ENCODE measurements around the gene PPP1R12B.
A peak's percentile ranks its signal among the peaks of the same experiment; 100 is the strongest.
"Not testable (repeated sequence)": the region's sequence is repeated elsewhere in the genome, so short reads cannot be mapped to it uniquely, and the experiment has no call there.

PPP1R12B gene

DNA sequence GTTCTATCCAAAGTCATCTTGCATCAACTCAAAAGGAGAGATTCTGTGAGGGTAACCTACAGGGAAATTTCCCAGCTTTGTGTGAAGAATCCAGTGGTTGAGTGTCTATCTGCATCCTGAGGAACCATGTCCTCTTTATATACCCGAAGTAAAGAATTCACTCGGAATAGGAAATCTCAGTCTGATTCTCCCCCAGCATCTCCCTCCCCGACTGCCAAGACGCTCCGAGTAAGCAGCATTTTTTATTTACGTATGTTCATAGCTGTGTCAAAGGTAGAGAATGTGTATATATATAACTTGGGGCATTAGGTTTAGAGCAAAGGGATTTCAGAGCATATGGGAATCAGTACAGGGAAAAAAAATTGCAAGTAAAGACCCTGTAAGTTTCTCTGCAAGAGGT is 191.5 kb downstream of the PPP1R12B start:
- no peak for TF ChIP-seq CTCF (IDR thresholded peaks at IDR 0.05)
- no peak for DNase-seq
- peak overlapping the region; percentile 67 to 69 for H3K4me3 ChIP-seq
- no peaks in the 10 kb centered on the region for H3K27me3 ChIP-seq
- peak overlapping the region; percentile 83 to 95 for H3K27ac ChIP-seq
- intact Hi-C loops (cut with DNase I; ENCODE audit: low total_unique reads): loop anchor here (5.0 kb wide), 1 partner anchor 33 kb away; no protein-coding TSS in a partner anchor
- no peaks in the 10 kb centered on the region for H3K9me3 ChIP-seq
- peaks cover 0 to 19% (median 0%) of the 10 kb centered on the region in 4 donors for H3K4me1 ChIP-seq
- H3K36me3 ChIP-seq: no peaks in the 10 kb centered on the region

- H3K36me3 ChIP-seq: no peaks in the 10 kb centered on the region
- H3K4me1 ChIP-seq: peaks cover 0 to 23% (median 0%) of the 10 kb centered on the region in 4 donors
- TF ChIP-seq CTCF (IDR thresholded peaks at IDR 0.05): no peak
- intact Hi-C loops (cut with DNase I; ENCODE audit: low total_unique reads): loop anchor here (5.0 kb wide), 1 partner anchor 33 kb away; no protein-coding TSS in a partner anchor
- no peak for DNase-seq
- H3K9me3 ChIP-seq: no peaks in the 10 kb centered on the region
- H3K27me3 ChIP-seq: no peaks in the 10 kb centered on the region
- H3K4me3 ChIP-seq: peak overlapping the region; percentile 67 to 69
- peak overlapping the region; percentile 83 to 95 for H3K27ac ChIP-seq
Observed at GRCh38 chr1:202540448-202540847, 191.9 kb downstream of the PPP1R12B start.

DNA sequence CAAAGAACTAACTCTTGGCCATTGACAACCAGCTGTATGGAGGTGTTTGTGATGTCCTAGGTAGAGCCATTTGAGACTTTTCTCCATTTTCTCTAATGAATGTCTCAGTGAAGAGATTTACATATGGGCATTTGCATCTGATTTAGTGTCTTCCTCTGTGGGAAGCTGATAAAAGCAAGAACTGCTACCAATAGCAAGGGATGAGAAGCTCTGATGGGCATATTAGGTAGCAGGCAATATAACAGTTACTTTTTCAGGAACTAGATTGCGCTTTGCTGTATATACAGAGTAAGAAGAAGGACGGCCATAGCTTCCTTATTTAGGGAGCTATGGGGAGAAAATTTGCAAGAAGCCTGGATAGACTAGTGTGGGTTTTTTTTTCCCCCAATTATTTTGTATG is 192.4 kb downstream of the PPP1R12B start:
- Histone ChIP-seq H3K4me3 (peak overlapping the region; percentile 67 to 69), H3K4me1 (peaks cover 0 to 27% (median 2%) of the 10 kb centered on the region in 4 donors), H3K27ac (peak overlapping the region; percentile 83 to 95)
- not testable (repeated sequence) for H3K27me3 ChIP-seq, H3K36me3 ChIP-seq, H3K9me3 ChIP-seq, DNase-seq
- intact Hi-C loops (cut with DNase I; ENCODE audit: low total_unique reads): loop anchor here (5.0 kb wide), 1 partner anchor 34 kb away; no protein-coding TSS in a partner anchor

DNA sequence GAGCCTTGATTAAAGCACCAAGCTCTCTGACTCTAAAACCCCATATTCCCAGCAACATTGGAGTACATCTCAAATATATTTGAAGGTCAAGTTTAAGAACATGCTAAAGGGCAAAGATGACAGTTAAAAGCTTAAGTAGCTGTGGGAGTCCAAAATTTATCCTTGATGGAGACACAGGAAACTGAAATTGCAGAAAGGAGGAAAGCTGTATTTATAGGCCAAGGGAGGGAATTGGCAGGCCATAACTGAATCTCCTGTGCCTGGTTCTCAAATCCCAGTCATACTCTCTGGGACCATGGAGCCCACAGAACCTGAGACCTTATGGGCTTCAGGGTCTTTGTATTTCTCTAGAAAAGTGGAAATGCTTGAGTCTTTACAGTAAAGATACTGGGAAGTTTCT is 193.9 kb downstream of the PPP1R12B start:
- H3K36me3 ChIP-seq, H3K27me3 ChIP-seq, DNase-seq, H3K9me3 ChIP-seq: not testable (repeated sequence)
- Histone ChIP-seq H3K4me3 (peak overlapping the region; percentile 67 to 69), H3K27ac (peak overlapping the region; percentile 83 to 95), H3K4me1 (peaks cover 0 to 40% (median 4%) of the 10 kb centered on the region in 4 donors)
- intact Hi-C loops (cut with DNase I; ENCODE audit: low total_unique reads): loop anchor here (5.0 kb wide), 1 partner anchor 35 kb away; no protein-coding TSS in a partner anchor

DNA sequence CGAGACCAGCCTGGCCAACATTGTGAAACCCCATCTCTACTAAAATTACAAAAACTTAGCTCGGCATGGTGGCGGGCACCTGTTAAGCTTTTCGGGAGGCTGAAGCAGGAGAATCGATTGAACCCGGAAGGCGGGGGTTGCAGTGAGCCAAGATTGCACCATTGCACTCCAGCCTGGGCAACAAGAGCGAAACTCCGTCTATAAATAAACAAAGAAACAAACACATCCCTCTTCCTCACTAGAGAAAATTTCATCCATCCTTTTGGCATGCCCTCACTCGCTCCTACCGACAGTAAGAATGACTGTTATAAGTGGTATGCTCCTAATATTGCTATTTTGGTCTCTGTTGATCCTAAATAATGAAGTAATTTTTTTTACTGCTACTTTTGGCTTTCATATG is 195.0 kb downstream of the PPP1R12B start:
- H3K27ac ChIP-seq: peak overlapping the region; percentile 83 to 95
- peaks cover 0 to 47% (median 9%) of the 10 kb centered on the region in 4 donors for H3K4me1 ChIP-seq
- H3K27me3 ChIP-seq, H3K36me3 ChIP-seq, H3K9me3 ChIP-seq: not testable (repeated sequence)
- intact Hi-C loops (cut with DNase I; ENCODE audit: low total_unique reads): loop anchor here (5.0 kb wide), 1 partner anchor 36 kb away; no protein-coding TSS in a partner anchor
- peak in 1 of 2 donors; percentile 28 for DNase-seq
- peak overlapping the region; percentile 67 to 69 for H3K4me3 ChIP-seq

DNA sequence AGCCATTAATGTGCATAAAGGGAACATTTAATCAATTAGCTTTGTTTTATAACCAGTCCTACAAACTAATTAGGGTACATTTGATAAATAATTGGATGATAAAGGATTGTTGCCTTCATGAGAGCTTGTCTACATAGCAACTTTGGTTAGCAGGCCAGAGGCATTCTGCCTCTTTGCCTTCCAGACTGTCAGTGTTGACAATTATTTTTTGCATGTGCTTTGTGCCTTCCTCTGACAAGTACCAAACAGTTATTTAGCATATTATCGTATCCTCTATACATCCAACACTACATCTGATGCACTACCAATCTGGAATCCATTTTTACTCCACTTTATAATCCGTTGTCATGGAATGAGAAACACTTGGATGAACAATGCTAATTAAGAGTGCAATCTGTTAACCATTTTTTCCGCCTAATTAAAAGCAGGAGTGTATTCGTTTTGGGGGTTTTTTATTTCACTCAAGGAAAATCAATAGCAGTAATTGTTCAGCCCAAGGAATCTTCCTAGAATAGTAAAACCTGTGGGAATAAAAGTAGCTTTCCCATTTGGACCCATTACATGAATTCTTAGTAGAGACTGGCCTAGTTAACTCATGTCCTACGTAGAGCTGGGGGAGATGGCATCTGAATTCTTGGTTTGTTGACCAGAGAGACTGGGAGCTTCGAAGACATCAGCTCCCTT is 196.4 kb downstream of the PPP1R12B start:
- peak overlapping the region; percentile 67 to 69 for H3K4me3 ChIP-seq
- H3K36me3 ChIP-seq, DNase-seq, H3K27me3 ChIP-seq, H3K9me3 ChIP-seq: not testable (repeated sequence)
- intact Hi-C loops (cut with DNase I; ENCODE audit: low total_unique reads): loop anchor here (5.0 kb wide), 1 partner anchor 38 kb away; no protein-coding TSS in a partner anchor
- peaks cover 0 to 54% (median 14%) of the 10 kb centered on the region in 4 donors for H3K4me1 ChIP-seq
- H3K27ac ChIP-seq: peak overlapping the region; percentile 83 to 95

DNA sequence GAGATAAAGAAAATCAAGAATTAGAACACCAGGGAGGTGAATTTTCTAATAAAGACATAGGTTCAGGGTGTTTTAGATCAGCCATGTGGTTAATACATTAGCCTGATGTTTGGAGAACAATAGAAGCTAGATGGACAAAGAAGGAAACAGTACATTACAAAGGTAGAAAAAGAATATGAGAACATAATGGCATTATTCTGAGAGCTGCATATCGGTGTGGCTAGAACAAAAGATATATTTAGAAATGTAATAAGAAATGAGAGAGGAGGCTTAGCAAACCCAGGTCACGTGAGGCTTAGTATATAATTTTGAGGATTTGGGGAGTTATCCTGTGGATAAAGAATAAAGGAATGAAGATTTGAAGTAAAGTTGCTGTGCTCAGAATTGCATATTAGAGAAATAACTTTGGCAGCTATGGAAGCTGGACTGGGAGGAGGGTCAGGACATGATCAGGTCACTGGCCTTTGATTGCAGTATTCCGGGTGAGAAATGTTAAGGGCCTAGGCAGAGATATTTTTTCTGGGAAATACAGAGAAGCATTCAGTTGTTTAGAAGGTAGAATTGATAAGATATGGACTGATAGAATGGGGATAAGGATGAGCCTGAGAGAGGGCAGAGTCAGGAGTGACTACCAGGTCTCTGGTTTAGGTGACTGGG is 197.3 kb downstream of the PPP1R12B start:
- H3K36me3 ChIP-seq; intact Hi-C loops (cut with DNase I; ENCODE audit: low total_unique reads); DNase-seq; H3K9me3 ChIP-seq; H3K27me3 ChIP-seq: not testable (repeated sequence)
- peak overlapping the region; percentile 83 to 95 for H3K27ac ChIP-seq
- H3K4me3 ChIP-seq: peak overlapping the region; percentile 67 to 69
- H3K4me1 ChIP-seq: peaks cover 0 to 63% (median 19%) of the 10 kb centered on the region in 4 donors

DNA sequence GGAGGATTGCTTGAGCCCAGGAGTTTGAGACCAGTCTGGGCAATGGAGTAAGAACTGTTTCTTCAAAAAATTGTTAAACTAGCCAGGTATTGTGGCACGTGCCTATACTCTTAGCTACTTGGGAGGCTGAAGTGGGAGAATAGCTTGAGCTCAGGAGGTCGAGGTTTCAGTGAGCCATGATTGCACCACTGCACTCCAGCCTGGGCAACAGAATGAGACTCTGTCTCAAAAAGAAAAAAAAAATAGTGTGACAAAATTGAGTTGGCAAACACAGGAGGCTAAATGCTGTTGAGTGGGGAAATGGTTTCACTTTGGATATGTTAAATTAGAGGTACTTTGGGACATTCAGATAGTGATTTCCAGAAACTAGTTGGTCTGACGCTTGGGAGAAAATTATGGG is 197.9 kb downstream of the PPP1R12B start:
- H3K4me1 ChIP-seq: peaks cover 0 to 68% (median 20%) of the 10 kb centered on the region in 4 donors
- peak in 1 of 2 donors; percentile 77 for DNase-seq
- H3K9me3 ChIP-seq; H3K27me3 ChIP-seq; intact Hi-C loops (cut with DNase I; ENCODE audit: low total_unique reads); H3K36me3 ChIP-seq: not testable (repeated sequence)
- H3K27ac ChIP-seq: peak overlapping the region; percentile 83 to 95
- H3K4me3 ChIP-seq: peak overlapping the region; percentile 67 to 69

DNA sequence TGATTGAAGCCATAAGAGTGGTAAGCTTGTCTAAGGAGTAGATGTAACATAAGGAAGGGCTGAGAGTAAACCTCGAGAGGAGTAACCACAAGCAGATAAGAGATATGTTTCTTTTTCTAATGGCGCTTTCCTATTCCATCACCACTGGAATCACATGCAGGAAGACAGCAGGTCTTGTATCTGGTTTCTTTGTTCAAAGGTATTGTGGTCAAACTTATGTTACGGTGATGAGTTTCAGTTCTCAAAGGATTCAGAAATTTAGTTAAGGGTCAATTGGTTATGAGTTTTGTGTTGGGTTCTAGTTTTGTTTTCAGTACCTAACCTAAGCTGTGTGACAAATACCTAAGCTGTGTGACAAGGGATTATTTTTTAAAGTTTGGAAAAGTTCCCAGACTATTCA is 198.3 kb downstream of the PPP1R12B start:
- H3K9me3 ChIP-seq; H3K36me3 ChIP-seq; H3K27me3 ChIP-seq; DNase-seq; intact Hi-C loops (cut with DNase I; ENCODE audit: low total_unique reads): not testable (repeated sequence)
- H3K4me3 ChIP-seq: peak overlapping the region; percentile 67 to 69
- peak overlapping the region; percentile 83 to 95 for H3K27ac ChIP-seq
- H3K4me1 ChIP-seq: peaks cover 0 to 72% (median 23%) of the 10 kb centered on the region in 4 donors

Data from tibial artery (tissue), 4 donors.